GM21515 (cell line): ENCODE measurements around the gene OR51B5.
"Not testable (repeated sequence)": the region's sequence is repeated elsewhere in the genome, so short reads cannot be mapped to it uniquely, and the experiment has no call there.

Source experiments
- ATAC-seq: cut with Tn5 transposase; IDR thresholded peaks from one replicate; pipeline ENCODE4 v1.9.1; 2021; ENCODE audit not compliant: unreplicated experiment

OR51B5 gene, protein sequence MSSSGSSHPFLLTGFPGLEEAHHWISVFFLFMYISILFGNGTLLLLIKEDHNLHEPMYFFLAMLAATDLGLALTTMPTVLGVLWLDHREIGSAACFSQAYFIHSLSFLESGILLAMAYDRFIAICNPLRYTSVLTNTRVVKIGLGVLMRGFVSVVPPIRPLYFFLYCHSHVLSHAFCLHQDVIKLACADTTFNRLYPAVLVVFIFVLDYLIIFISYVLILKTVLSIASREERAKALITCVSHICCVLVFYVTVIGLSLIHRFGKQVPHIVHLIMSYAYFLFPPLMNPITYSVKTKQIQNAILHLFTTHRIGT

GRCh38 chr11:5343474-5344335, at the start of gene OR51B5:
Gene OR51B5 (minus strand): TSS chr11:5343524. CDS start chr11:5343524, 0 bp downstream.
- ATAC-seq, result no peak

DNA sequence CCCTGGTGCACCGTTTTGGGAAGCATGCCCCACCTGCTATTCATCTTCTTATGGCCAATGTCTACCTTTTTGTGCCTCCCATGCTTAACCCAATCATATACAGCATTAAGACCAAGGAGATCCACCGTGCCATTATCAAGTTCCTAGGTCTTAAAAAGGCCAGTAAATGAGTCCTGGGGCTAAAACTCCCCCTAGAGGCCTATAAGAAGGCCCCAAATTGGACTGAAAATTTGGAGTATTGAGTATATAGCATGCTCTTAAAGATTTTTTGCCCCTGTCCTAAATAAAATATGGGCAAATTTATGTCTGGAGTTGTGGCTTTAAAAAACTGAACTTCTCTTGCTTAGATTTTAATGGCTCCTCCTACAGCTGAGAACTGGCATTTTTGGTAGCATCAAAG, 46.9 kb upstream of the OR51B5 start:
- ATAC-seq, result no peak

DNA sequence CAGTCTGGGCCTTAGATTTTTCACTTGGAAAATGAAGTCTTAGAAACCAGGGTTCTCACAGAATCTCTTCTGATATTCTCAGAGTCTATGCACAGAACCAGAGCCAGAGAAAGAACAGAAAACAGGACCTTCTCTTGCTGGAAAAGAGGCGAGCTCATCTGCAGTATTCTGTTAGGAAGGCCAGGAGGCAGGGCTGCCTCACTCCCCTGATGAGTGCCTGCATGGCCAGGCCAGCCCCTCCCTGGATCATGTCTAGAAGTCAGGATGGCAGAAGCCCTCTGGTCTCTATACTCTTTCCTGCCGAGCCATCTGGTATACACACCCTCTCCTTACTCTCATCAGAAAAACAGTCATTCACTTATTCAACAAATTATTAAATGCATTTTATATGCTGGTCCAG, 41.0 kb upstream of the OR51B5 start:
- ATAC-seq, result no peak

DNA sequence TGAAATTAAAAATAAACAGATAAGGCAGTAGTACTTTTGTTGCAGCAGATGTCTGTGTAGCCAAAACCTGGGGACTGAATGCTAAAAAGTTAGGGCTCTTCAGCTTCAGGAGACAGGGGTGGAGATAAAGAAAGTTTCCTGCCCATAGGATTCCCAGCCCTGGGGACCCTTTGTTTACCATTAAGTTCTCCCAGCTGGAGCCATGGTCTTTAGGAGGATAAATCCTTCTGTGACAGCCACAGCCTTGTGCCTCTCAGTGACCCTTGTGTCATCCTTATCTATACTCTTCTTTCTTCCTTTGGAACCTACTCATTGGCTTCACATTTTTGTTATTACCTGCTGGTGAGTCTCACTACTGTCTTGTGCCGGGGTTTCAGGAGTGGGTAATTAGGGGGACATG, 40.3 kb upstream of the OR51B5 start, which contains the start of gene OR51M1:
Gene OR51M1 (plus strand): TSS at position 237 of the 400 bp plus-strand sequence. CDS start 5,587 bp downstream, outside the sequence.
- ATAC-seq, result no peak

DNA sequence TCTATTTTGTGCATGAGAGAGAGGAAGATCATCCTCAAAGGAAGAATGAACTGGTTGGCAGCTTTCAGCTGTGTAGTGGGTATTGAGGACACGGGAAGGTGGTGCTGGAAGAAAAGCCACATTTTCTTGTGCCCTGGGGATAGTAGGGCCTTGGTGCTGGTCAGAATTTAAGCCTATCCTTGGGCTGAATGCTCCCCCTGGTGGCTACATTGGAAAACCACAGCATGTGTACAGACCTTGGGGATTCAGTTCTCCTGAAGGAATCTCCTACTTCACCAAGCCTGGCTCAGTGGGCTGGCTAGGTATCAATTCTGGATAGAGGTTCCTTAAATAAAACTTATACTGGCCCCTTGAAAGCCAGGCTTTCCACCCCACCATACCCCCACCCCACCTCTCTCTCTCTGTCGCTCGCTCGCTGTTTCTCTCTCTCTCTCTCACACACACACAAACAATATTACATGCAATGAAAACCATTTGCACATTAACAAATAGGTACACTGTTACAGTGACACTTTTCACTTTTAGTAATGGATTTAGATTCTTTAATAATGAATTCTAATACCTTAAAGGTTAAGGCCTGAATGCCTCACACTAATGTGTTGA, 37.5 kb upstream of the OR51B5 start:
- peak; percentile 90 for ATAC-seq

GRCh38 chr11:5369789-5370188, 26.5 kb upstream of the OR51B5 start:
- no peak for ATAC-seq

DNA sequence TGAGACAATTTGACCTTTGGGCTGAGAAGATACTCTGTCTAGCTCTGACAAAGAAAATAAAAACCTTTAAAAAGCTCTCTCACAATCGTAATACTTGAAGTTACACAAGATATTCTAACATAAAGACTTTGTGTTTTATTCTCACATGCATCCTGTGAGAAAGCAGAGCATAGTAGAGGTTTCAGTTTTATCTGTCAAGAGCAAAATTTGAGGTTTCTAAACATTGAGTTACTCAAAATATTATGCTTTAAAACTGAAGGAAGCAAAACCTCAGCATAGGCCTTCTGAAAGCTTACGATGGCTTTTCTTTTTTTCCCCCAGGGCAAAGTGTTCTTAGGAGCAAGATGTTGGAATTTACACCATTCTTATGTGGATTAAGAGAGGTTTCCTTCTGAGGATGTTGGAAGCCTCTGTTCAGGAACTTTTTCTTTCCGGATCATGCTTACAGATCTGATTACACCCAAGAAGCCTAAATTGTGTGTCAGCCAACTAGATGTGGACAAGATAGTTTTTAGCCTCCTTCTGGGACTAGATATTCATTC, 25.2 kb upstream of the OR51B5 start:
- ATAC-seq, result no peak

DNA sequence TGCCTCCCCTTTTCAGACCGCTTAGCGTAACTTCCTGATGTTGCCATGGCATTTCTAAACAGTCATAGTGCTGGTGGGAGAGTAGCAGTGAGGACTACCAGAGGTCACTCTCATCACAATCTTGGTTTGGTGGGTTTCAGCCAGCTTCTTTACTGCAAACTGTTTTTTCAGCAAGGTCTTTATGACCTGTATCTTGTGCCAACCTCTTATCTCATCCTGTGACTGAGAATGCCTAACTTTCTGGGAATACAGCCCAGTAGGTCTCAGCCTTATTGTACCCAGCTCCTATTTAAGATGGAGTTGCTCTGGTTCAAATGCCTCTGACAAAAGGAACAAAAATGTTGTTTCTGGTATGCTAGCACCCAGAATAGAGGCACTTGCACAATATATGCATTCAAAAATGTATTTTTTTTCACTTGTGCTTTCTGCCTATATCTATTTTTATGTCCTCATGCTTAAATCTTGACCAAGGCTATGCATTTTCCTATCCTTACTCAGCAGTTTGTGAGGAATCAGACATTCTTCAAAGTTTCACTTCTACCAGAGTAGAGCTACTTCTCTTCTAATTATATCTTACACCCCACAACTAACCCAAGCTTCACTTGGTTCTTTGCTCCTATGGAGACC, 24.2 kb upstream of the OR51B5 start:
- no peak for ATAC-seq

- no peak for ATAC-seq
These were observed 23.5 kb upstream of the OR51B5 start for GRCh38 chr11:5366856-5367255.

- not testable (repeated sequence) for ATAC-seq
These were observed 23.0 kb upstream of the OR51B5 start for GRCh38 chr11:5366365-5366764.

GRCh38 chr11:5364214-5364613, 20.9 kb upstream of the OR51B5 start:
- ATAC-seq, result no peak

GRCh38 chr11:5363679-5364078, 20.4 kb upstream of the OR51B5 start:
- ATAC-seq, result no peak

GRCh38 chr11:5362017-5362625, 18.8 kb upstream of the OR51B5 start:
- ATAC-seq, result no peak

DNA sequence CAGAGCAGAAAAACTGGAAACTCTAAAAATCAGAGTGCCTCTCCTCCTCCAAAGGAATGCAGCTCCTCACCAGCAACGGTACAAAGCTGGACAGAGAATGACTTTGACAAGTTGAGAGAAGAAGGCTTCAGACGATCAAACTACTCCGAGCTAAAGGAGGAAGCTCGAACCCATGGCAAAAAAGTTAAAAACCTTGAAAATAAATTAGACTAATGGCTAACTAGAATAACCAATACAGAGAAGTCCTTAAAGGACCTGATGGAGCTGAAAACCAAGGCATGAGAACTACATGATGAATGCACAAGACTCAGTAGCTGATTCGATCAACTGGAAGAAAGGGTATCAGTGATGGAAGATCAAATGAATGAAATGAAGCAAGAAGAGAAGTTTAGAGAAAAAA, 12.7 kb upstream of the OR51B5 start:
- not testable (repeated sequence) for ATAC-seq

DNA sequence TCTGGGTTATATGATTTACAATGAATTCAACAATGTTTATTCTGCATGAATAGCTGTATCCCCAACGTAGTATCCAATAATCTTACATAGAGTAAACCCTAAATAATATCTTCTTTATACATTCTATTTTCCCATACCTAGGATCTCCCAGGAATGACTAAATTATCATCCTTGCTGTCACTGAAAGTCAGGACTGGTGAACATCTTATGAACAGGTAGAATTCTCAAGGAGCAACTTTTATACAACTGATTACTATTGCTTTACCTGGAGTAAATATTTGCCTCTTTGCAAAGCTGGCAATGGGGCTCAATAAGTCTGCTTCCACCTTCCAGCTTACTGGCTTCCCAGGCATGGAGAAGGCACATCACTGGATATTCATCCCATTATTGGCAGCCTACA, 7.9 kb upstream of the OR51B5 start, which contains the start of gene OR51B6:
Gene OR51B6 (plus strand): TSS at position 301 of the 400 bp plus-strand sequence. CDS start 0 bp downstream, at position 301.
- no peak for ATAC-seq

- ATAC-seq, result no peak
These were observed 6.2 kb upstream of the OR51B5 start for GRCh38 chr11:5349550-5349949.

GRCh38 chr11:5348551-5349194, 5.3 kb upstream of the OR51B5 start:
- no peak for ATAC-seq

DNA sequence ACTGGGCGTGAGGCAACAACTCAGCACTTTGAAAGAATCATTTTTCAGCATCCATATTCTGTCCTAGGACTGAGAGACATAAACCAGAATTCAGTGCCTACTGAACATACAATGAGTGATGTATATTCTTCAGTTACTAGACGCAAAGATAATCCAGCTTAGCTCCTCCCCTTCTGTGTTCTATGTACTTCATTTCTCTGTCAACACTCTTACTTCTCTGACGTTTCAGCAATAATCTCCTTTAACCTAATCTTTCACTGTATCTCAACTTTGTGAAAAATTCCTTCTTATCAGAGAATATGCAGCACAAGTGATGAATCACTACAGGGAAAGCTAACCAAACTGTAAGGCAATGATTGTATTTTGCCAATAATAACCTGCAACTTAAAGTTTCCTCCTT, 2.5 kb upstream of the OR51B5 start:
- no peak for ATAC-seq

GRCh38 chr11:5339771-5340322, 3.5 kb downstream of the OR51B5 start:
- peak; percentile 71 for ATAC-seq

DNA sequence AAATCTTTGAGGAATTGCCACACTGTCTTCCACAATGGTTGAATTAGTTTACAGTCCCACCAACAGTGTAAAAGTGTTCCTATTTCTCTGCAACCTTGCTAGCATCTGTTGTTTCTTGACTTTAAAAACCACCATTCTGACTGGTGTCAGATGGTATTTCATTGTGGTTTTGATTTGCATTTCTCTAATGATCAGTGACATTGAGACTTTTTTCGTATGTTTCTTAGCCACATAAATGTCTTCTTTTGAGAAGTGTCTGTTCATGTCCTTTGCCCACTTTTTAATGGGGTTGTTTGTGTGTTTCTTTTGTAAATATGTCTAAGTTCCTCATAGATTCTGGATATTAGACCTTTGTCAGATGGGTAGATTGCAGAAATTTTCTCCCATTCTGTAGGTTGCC, 6.1 kb downstream of the OR51B5 start:
- ATAC-seq, result not testable (repeated sequence)
